Kasumi-1 (cell line): ENCODE measurements around the gene HIPK4.
"Not testable (repeated sequence)": the region's sequence is repeated elsewhere in the genome, so short reads cannot be mapped to it uniquely, and the experiment has no call there.

Experiments used
- DNase-seq, 2 experiments: peaks; one replicate each; lab custom pipeline; 2025; lab: John Stamatoyannopoulos, UW

HIPK4 gene

DNA sequence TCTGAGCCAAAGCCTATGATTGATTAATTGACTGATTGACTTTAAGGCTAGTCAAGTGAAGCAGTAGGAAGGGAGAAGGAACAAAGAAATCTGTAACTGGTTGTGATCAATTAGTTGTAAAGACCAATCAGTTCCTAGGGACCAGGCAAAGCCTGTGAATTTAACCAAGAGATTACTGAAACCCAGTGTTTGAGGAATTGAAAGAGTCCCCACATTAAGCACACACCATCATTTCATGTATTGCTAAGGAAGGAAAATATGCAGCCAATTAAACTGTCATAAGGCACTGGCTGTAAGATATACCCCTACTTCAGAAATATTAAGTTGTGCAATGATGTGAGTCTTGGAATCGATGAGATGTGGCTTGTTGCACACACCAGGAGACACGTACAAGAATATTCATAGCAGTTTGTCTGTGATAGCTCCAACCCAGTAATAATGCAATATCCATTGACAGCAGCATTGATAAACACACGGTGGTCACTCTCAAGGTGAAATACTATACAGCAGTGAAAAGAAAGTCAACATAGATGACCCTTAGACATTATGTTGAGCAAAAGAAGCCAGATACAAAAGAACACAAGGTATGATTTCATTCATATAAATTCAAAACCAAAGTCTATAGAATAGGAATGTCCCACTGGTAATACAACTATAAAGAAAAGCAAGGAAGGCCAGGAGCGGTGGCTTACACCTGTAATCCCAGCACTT is 50.8 kb downstream of the HIPK4 start:
- no peak for DNase-seq

DNA sequence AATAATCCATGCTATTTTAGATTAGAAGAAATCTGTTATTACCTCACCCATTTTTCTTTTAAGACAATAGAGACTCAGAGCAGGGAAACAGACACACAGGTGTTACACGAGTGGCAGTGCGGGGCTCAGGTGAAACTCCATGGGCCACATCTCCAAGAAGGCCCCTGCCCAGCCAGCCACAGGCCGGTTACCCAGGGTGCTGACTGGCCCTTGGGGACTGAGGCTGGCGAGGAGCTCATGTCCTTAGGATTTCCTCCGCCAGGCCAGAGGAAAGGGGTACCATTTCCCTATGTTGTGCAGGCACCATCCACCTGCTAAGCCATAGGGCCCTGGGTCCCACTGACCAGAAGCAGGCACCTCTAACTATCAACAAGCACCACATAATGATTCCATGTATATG is 52.4 kb downstream of the HIPK4 start:
- no peak for DNase-seq

GRCh38 chr19:40337107-40337506 is 52.9 kb downstream of the HIPK4 start:
- DNase-seq, result no peak

DNA sequence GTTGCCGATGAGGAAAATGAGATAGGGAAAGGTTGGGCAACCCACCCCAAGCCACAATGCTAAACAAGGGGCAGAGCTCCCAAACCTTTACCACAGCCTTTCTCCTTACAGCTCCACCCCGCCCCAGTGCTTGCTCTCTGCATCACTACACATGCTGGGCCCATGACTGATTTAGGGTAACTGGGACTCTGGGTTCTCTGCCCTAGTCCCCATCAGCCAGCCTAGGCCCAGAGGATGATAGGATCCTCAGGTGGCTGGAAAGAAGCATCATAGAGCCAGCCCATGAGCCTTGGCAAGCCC is 53.4 kb downstream of the HIPK4 start:
- DNase-seq, result no peak

- DNase-seq, result no peak
These were observed 54.0 kb downstream of the HIPK4 start for GRCh38 chr19:40335855-40336600.

DNA sequence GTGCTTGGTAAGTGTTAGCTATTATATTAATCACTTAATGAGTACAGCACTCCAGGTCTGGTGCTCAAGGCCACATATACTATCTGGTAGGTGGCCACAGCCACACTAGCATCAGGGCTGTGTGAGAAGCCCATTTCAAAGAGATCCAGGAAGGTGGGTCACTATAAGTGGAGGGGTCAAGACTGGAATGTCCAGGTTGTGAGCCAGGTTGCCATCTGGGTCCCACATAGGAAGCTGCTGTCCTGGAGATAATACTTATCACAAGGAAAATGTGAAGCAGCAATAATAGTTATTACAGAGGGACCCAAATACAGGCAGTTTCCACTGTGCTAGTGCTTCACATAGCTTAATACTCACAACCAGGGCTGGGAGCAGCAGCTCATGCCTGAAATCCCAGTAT is 54.9 kb downstream of the HIPK4 start:
- no peak for DNase-seq

- DNase-seq, result not testable (repeated sequence)
These were observed 56.9 kb downstream of the HIPK4 start for GRCh38 chr19:40333083-40333482.

DNA sequence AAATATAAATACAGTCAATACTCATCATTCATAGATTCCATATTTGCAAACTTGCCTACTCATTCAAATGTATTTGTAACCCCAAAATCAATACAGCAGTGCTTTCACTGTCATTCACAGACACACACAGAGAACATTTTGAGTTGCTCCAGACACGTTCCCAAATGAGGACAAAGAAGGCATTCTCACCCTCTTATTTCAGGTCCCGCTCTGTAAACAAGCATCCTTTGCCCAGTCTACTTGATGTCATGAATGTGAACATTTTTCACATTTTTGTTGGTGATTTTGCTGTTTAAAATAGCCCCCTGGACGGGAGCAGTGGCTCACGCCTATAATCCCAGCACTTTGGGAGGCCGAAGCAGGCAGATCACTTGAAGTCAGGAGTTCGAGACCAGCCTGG is 57.3 kb downstream of the HIPK4 start:
- no peak for DNase-seq

DNA sequence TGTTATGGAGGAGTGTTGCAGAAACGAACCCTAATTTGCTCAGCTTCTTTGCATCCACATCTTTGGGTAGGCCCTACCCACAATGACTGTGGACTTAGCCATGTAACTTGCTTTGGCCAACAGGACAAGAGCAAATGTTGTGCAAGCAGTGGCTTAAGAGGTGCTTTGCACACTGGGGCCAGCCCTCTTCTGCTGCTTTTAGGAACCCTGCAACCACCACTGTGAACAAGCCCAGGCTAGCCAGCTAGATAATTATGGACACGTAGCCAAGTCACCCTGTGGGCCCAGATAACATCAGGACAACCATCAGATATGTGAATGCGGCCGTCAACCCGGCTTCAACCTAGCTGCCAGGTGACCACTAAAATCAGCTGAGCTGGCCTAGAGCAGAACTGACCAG is 58.9 kb downstream of the HIPK4 start:
- no peak for DNase-seq
